GM12873 (cell line): Measurements from ENCODE around the gene RGS1.

Experiments
- CTCF ChIP-seq: IDR thresholded peaks from 2 replicates; pipeline ENCODE4 v1.5.1; 2012; ENCODE audit warnings: low read depth, mild to moderate bottlenecking, moderate library complexity, low read length, control low read depth; ENCODE audit not compliant: insufficient read depth; ENCODE audit errors: missing control alignments

RGS1 gene

DNA sequence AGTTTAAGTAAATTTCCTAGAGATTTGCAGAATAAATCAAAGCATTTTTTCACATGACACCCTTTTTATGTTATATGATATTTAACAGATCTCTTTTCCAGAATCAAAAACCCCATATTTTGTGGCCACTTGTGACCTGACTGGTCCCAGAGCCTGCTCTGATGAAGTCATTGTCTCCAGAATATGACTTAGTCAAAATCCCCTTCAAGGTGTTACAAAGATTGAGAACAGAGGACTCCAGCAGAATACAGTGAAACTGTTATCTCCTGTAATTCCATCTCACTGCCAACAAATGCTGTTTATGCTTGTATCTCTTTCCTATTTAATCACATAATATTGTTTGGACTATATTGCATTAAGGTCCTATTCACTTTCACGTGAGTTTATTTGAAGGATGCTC is 25.6 kb downstream of the RGS1 start:
- TF ChIP-seq CTCF = no peak

- no peak for TF ChIP-seq CTCF
Measured at GRCh38 chr1:192601567-192601966, 26.0 kb downstream of the RGS1 start.

DNA sequence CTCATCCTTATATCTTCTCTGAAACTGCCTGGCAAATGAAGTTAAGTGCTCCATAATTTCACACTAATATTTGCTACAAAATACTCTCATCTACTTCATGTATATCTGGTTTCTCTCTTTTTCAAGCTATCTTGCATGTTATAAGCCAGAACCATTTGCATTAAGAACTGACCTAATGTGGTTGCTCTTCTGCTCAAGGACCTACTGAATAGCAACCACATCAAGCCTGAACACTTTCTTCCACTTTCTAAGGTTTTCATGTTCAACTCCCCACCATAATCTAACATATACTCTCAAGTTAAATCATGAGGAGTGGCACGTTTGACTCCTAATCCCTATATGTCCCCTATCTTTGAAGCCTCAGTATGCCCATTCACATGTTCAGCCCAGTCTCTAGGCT is 27.2 kb downstream of the RGS1 start:
- no peak for TF ChIP-seq CTCF

DNA sequence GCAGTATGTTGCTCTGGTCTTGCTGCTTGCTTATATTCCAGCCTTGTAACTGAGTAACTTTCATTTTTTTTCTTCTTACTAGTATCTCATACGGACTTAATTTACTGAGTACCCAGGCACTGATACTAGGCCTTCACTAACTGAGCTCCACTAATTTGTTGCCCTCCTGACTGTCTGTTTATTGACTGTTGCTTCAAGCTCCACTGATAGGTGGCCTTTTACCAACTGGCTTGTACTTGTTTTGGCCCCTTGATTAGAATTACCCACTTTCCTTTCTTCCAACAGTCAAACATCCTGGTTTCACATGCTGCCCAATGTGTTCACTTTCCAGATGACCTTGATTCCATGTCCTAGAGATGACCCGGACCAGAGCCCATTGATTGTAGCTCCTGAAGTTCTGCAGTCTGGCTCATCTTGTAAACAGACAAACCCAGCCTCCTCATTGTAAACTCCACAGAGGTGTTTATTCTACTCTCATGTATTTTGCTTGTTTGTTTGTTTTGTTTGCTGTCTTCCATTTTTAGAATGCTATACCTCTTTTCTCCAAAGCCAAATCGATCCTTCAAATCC is 27.7 kb downstream of the RGS1 start:
- TF ChIP-seq CTCF = no peak

DNA sequence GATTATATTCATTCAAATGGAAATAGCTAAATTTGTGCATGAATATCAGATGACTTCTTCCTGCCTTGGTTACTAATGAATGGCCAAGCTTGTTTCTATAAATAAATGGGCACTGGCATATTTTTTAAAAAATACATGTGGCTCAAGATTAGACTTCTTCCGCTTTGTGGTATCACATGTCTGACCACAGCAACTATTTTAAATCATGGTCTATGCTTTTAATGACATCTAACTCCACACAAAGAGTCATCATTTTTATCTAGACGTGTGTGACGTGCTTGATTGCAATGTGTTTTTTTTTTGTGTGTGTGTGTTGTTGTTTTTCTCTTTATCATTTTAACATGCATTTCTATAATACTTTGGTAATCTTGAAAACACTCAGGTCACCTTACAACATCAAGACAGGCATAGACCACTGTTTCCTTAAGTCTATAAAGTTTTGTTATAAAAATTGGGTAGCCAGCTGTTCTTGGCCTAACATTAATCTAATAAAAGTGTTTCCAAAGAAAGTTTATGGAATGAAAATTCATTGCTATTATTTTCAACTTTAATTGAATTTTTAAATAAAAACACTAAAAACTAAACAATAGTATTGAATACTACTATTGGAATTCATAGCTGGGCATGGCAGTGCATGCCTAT is 29.5 kb downstream of the RGS1 start:
- TF ChIP-seq CTCF = no peak

- TF ChIP-seq CTCF = no peak
Measured at GRCh38 chr1:192608671-192609070, 33.1 kb downstream of the RGS1 start.

GRCh38 chr1:192609110-192610079 is 33.8 kb downstream of the RGS1 start:
- no peak for TF ChIP-seq CTCF
